LNCAP (cell line): ENCODE results near the gene CUL2.

Source experiments
- TF ChIP-seq, protein P1 (sequence below): fragments of 450-650 bp; IDR thresholded peaks from 2 replicates; pipeline ENCODE4 v1.5.1; 2017; ENCODE audit warnings: mild to moderate bottlenecking

CUL2 gene

GRCh38 chr10:35017608-35018007 is 72.5 kb downstream of the CUL2 start:
- TF ChIP-seq, protein P1, sequence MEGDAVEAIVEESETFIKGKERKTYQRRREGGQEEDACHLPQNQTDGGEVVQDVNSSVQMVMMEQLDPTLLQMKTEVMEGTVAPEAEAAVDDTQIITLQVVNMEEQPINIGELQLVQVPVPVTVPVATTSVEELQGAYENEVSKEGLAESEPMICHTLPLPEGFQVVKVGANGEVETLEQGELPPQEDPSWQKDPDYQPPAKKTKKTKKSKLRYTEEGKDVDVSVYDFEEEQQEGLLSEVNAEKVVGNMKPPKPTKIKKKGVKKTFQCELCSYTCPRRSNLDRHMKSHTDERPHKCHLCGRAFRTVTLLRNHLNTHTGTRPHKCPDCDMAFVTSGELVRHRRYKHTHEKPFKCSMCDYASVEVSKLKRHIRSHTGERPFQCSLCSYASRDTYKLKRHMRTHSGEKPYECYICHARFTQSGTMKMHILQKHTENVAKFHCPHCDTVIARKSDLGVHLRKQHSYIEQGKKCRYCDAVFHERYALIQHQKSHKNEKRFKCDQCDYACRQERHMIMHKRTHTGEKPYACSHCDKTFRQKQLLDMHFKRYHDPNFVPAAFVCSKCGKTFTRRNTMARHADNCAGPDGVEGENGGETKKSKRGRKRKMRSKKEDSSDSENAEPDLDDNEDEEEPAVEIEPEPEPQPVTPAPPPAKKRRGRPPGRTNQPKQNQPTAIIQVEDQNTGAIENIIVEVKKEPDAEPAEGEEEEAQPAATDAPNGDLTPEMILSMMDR, result no peak

GRCh38 chr10:35015843-35016408 is 74.2 kb downstream of the CUL2 start:
- TF ChIP-seq, protein P1, result no peak

DNA sequence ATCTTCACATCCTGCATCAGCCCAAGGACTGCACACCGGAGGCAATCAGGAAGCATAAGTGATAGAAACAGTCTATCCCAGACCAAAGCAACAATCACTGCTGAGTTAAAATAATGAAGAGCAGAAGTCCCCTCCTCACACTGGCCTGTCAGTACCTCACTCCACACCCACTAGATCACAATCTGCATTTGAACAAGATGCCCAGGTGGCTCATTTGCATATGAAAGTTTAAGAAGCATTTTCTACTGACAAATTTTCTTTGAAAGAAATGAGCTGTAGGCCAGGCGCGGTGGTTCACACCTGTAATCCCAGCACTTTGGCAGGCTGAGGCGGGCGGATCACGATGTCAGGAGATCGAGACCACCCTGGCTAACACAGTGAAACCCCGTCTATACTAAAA is 77.4 kb downstream of the CUL2 start:
- TF ChIP-seq, protein P1, result no peak

DNA sequence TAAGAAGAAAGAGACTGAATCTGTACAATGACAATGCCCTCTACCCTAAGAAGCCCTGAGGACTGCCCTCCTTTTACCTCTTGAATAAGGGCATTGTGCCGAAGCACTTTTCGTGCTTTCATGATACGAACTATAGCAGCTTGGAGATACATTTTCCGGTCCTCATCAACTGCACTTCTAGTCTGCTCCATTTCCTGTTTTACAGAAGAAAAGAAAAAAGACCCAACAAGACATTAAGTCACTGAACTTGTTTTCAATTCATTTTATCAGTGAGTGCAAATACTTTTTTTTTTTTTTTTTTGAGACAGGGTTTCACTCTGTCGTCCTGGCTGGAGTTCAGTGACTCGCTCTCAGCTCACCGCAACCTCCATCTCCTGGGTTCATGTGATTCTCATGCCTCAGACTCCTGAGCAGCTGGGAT is 78.4 kb downstream of the CUL2 start:
- TF ChIP-seq, protein P1, result no peak

DNA sequence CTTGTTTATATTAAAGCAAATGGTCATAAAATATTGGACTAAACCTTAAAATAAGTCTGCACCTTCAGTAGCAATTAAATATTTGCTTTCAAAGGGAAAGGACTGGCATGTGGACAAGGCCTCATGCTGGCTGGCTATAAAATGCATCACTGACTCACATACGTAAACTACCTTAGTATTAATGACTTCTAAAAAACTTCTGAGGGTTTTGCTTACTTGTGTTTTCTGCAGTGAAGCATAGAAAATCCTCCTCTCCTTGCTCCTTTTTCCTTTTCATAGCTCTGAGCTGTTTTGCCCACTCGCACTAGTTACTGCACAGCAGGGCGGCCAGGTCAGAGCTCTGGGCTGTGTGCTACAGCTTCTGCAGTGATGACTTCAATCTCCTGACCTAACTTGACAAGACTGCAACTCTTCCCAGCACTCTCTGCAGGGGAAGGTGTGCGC is 82.3 kb downstream of the CUL2 start:
- TF ChIP-seq, protein P1, result no peak

GRCh38 chr10:35006836-35007235 is 83.3 kb downstream of the CUL2 start:
- TF ChIP-seq, protein P1, result no peak

DNA sequence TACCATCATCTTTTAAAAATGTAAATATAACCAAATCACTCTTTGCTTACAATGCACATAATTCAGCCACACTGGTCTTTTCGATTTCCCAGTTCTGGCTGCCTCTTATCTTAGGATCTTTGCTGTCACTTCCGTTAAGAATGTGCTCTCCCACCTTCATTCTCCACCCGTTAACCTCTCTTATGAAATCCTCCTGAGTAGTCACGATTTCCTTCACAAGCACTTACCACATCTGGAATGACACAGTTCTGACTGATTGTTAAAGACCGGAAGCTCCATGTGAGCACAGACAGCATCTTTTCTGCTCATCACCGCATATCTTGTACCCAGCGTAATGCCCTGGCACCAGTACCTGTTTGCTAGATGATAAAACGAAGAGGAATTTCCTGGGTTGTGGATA is 84.3 kb downstream of the CUL2 start:
- TF ChIP-seq, protein P1, result no peak

GRCh38 chr10:35004651-35005050 is 85.5 kb downstream of the CUL2 start:
- TF ChIP-seq, protein P1, result no peak
